Measurements from ENCODE around the gene ZNF786.
A peak's percentile ranks its signal among the peaks of the same experiment; 100 is the strongest.

Gene ZNF786

DNA sequence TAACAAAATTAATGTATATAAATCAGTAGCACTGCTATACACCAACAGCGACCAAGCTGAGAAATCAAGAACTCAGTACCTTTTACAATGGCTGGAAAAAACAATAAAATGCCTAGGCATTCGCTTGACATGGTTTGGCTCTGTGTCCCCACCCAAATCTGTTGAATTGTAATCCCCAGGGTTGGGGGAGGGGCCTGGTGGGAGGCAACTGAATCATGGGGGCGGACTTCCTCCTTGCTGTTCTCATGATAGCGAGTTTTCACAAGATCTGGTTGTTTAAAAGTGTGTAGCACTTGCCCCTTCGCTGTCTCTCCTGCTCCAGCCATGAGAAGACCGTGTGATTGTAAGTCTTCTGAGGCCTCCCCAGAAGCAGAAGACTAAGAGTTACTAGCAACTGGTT, 8.6 kb downstream of the ZNF786 start:
- no peak overlapping the region for H3K4me3 ChIP-seq (replicated peaks; ENCODE audit: low read depth, low read length)
- TF ChIP-seq, protein P1, sequence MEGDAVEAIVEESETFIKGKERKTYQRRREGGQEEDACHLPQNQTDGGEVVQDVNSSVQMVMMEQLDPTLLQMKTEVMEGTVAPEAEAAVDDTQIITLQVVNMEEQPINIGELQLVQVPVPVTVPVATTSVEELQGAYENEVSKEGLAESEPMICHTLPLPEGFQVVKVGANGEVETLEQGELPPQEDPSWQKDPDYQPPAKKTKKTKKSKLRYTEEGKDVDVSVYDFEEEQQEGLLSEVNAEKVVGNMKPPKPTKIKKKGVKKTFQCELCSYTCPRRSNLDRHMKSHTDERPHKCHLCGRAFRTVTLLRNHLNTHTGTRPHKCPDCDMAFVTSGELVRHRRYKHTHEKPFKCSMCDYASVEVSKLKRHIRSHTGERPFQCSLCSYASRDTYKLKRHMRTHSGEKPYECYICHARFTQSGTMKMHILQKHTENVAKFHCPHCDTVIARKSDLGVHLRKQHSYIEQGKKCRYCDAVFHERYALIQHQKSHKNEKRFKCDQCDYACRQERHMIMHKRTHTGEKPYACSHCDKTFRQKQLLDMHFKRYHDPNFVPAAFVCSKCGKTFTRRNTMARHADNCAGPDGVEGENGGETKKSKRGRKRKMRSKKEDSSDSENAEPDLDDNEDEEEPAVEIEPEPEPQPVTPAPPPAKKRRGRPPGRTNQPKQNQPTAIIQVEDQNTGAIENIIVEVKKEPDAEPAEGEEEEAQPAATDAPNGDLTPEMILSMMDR (IDR thresholded peaks at IDR 0.05; ENCODE audit: low read depth, low read length, missing control alignments) = no peak
- DNase-seq (ENCODE audit: extremely low read depth, low read depth) = no peak

DNA sequence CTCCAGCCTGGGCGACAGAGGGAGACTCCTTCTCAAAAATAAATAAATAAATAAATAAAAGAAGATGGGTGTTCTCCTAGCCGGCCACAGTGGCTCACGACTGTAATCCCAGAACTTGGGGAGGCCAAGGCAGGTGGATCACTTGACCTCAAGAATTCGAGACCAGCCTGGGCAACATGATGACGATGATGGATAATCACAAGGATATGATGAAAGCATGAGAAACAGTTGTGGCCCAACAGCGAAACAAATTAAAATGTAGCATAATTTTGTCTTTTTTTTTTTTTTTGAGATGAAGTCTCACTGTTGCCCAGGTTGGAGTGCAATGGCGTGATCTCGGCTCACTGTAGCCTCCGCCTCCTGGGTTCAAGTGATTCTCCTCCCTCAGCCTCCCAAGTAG, 12.9 kb downstream of the ZNF786 start:
- TF ChIP-seq, protein P1 (IDR thresholded peaks at IDR 0.05; ENCODE audit: low read depth, low read length, missing control alignments) = no peak
- no peak for DNase-seq (ENCODE audit: extremely low read depth, low read depth)
- H3K4me3 ChIP-seq (replicated peaks; ENCODE audit: low read depth, low read length) = no peak overlapping the region

DNA sequence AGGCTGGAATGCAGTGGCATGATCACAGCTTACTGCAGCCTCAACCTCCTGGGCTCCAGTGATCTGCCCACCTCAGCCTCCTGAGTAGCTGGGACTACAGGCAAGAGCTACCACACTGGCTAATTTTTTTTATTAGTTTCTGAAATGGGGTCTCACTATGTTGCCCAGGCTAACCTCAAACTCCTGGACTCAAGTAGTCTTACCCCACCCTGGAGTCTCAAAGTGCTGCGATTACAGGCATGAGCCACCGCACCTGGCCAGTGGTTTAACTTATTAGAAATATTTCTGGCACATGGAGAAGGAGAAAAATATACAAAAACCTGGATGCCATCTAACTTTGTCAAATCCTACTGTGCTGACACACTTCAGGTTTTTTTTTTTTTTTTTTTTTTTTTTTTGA, 15.2 kb downstream of the ZNF786 start:
- H3K4me3 ChIP-seq (replicated peaks; ENCODE audit: low read depth, low read length) = no peak overlapping the region
- DNase-seq (ENCODE audit: extremely low read depth, low read depth) = no peak
- TF ChIP-seq, protein P1 (IDR thresholded peaks at IDR 0.05; ENCODE audit: low read depth, low read length, missing control alignments) = no peak

DNA sequence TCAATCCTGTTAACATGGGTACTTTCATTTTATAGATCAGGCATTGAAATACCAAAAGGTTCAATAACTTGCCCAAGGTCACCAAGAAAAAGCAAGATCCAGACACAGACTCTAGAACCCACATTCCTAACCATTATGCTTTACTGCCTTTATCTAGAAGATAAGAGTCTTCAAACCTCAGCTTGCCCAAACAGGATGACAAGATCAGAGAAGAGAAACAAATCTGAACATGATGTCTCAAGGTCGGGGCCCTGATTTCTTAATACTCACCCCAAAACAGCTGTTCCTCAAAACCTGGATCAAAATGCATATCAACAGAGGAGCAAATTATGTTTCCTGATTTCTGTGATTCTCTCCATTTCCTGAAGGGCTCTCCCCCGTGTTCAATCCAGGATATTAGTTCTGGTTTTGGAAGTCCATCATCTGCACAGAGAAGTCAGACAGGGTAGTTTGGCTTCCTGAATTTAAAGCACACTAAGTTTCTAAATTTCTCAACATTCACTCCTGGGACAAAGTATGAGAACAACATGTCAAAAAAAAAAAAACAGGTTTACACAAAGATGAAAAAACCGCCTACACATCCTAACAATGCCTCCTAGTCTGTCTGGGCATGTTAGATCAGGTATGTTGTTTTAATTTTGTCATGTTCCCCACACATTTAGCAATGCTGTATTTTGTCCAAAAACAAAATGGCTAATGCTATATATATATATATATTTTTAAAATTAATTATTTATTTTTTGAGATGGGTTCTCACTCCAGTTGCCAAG, 16.2 kb downstream of the ZNF786 start:
- H3K4me3 ChIP-seq (replicated peaks; ENCODE audit: low read depth, low read length) = no peak overlapping the region
- DNase-seq (ENCODE audit: extremely low read depth, low read depth) = no peak
- TF ChIP-seq, protein P1 (IDR thresholded peaks at IDR 0.05; ENCODE audit: low read depth, low read length, missing control alignments) = no peak

DNA sequence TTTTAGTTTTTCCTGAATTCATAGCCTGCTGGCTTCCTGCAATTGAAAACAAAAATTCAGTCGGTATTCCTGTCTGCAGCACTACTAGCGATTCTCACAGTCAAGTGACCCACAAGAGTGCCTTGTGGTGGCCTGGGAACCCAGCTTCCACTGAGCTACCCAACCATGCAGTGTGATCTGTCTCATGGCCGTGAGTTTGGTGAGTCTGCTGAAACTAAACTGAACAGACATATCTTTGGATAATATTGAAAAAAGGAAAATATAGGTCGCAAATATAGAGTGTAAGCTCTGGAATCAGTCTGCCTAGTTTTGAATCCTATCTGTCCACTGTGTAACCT, 18.1 kb downstream of the ZNF786 start:
- TF ChIP-seq, protein P1 (IDR thresholded peaks at IDR 0.05; ENCODE audit: low read depth, low read length, missing control alignments) = no peak
- DNase-seq (ENCODE audit: extremely low read depth, low read depth) = no peak

DNA sequence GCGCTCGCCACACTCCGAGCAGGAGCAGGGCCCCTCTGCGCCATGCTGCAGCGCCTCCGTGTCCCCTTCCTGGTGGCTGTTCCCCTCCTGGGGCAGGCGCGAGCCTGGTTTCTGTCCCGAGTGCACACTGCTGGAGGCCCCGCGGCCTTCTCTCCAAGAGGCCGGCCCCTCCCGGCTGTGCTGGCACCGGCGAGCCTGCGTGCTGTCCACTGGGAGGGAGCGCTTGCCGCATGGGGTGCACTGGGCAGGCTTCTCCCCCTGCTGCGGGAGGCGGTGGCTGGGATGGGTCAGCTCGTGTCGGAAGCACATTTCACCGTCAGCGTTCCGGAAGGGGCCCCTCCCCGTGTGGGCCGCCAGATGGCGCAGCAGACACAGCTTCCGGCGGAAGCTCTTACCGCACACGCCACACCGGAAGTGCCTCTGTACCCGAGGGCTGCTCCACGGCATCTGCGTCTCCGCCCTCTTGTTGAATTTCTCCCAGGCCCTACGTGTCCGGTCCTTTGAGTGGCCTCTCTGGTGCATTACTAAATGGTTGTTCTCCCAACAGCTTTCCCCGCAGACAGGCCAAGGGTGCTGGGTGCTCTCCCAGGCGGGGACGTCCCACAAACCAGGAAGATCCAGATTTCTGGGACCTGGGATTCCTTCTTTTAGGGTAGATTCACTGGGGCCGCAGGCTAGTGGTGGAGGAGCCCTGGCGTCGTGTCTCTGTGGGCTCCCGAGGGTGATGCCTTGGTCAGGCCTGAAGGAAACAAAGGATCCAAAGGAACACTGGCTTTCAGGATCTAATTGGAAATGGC, 18.7 kb downstream of the ZNF786 start:
- TF ChIP-seq, protein P1 (IDR thresholded peaks at IDR 0.05; ENCODE audit: low read depth, low read length, missing control alignments) = peak; percentile 37
- no peak overlapping the region for H3K4me3 ChIP-seq (replicated peaks; ENCODE audit: low read depth, low read length)
- DNase-seq (ENCODE audit: extremely low read depth, low read depth) = no peak

More for the DNA sequence above, 18.1 kb downstream of the ZNF786 start:
- H3K4me3 ChIP-seq (replicated peaks; ENCODE audit: low read depth, low read length) = no peak overlapping the region
